Measurements from ENCODE around the gene LAMTOR5. TPM values are rescaled to one million over a fixed set of nuclear protein-coding genes. Genes with fewer than 3 reads are reported as not detected.

LAMTOR5 gene
- total and polyA plus RNA-seq, 2 of the 4 experiments (the other 2 are of a cell fraction) = 159 to 369 TPM

DNA sequence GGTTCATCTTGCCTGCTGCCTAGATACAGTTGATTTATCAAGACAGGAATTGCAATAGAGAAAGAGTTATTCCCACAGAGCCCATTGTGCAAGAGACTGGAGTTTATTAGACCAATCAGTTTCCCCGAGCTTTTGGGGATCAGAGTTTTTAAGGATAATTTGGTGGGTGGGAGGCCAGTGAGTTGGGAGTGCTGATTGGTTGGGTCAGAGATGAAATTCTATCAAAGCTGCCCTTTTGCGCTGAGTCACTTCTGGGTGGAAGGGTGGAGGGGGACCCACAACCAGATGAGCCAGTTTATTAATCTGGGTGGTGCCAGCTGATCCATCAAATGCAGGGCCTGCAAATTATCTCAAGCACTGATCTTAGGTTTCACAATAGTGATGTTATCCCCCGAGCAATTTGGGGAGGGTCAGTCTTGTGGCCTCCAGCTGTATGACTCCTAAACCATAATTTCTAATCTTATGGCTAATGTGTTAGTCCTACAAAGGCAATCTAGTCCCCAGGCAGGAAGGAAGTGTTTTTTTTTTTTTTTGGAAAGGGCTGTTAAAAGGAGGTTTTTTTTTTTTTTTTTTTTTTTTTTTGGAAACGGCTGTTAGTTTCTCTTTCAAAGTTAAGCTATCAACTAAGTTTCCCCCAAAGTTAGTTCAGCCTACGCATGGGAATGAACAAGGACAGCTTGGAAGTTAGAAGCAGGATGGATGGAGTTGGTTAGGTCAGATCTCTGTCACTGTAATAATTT lies 24.1 kb downstream of the LAMTOR5 start (continued):
- no peak for TF ChIP-seq CTCF (conservative IDR thresholded peaks at IDR 0.05; ENCODE audit: low read depth, low read length)
